ENCODE results near the gene C1QTNF6. TPM values are rescaled to one million over a fixed set of nuclear protein-coding genes. Genes with fewer than 3 reads are reported as not detected.

Gene C1QTNF6
- total and polyA plus RNA-seq, 2 experiments from 2014 or later = 1.7 to 2.3 TPM

- TF ChIP-seq REST (IDR thresholded peaks at IDR 0.05; ENCODE audit: unreplicated experiment) (no peak), CTCF (conservative IDR thresholded peaks at IDR 0.05; ENCODE audit: low read depth in 2 of 2) (no peak), STAT1 (IDR thresholded peaks at IDR 0.05; ENCODE audit: unreplicated experiment) (no peak), ETS1 (IDR thresholded peaks at IDR 0.05) (no peak), NANOG (IDR thresholded peaks at IDR 0.05; ENCODE audit: borderline replicate concordance) (no peak), ZNF114 (CRISPR knock-in tag; IDR thresholded peaks at IDR 0.05) (no peak), POLR2AphosphoS5 (IDR thresholded peaks at IDR 0.05; ENCODE audit: low read depth) (no peak), ZNF331 (CRISPR knock-in tag; IDR thresholded peaks at IDR 0.05; ENCODE audit: low read depth) (no peak)
Measured at GRCh38 chr22:37228106-37229011, 40.3 kb upstream of the C1QTNF6 start (continued).

- no peaks in the 10 kb centered on the region for H3K36me3 Mint-ChIP-seq (ENCODE audit: low read depth)
- Histone ChIP-seq H3K4me3 (no peak overlapping the region), H3K79me2 (replicated peaks; ENCODE audit: insufficient read depth) (no peaks in the 10 kb centered on the region), H3K36me3 (ENCODE audit: insufficient read depth) (no peaks in the 10 kb centered on the region), H2AFZ (no peak overlapping the region), H3K4me1 (ENCODE audit: insufficient read depth) (no peaks in the 10 kb centered on the region), H3K4me2 (no peak overlapping the region), H3K27ac (ENCODE audit: low read depth) (no peak overlapping the region), H4K20me1 (replicated peaks; ENCODE audit: insufficient read depth) (no peaks in the 10 kb centered on the region), H3K27me3 (ENCODE audit: insufficient read depth) (no peaks in the 10 kb centered on the region), H3K9me2 (ENCODE audit: insufficient read depth) (no peaks in the 10 kb centered on the region), H3F3A (replicated peaks; ENCODE audit: low read depth) (no peaks in the 10 kb centered on the region)
- no peak overlapping the region for H3K4me3 Mint-ChIP-seq
- H3K27ac Mint-ChIP-seq = no peak overlapping the region
- no peak for DNase-seq (ENCODE audit: low spot score)
- TF ChIP-seq ZNF114 (CRISPR knock-in tag; IDR thresholded peaks at IDR 0.05) = no peak
- H3K9me3 Mint-ChIP-seq = peaks cover 5% of the 10 kb centered on the region; the same call in 2 of the 3 replicates
- no peak for ATAC-seq
- H3K27me3 Mint-ChIP-seq (ENCODE audit: insufficient read depth, low read depth, poor library complexity) = peaks cover 16% of the 10 kb centered on the region
- H3K4me1 Mint-ChIP-seq = no peaks in the 10 kb centered on the region
Measured at GRCh38 chr22:37226514-37226913, 38.5 kb upstream of the C1QTNF6 start.
